ENCODE results near the gene ORMDL3.
"Not testable (repeated sequence)": the region's sequence is repeated elsewhere in the genome, so short reads cannot be mapped to it uniquely, and the experiment has no call there.

The ORMDL3 gene

GRCh38 chr17:39948489-39948828, 21.1 kb upstream of the ORMDL3 start:
- not testable (repeated sequence) for DNase-seq

- DNase-seq = no peak
These were observed 19.3 kb upstream of the ORMDL3 start for GRCh38 chr17:39946551-39947330.

DNA sequence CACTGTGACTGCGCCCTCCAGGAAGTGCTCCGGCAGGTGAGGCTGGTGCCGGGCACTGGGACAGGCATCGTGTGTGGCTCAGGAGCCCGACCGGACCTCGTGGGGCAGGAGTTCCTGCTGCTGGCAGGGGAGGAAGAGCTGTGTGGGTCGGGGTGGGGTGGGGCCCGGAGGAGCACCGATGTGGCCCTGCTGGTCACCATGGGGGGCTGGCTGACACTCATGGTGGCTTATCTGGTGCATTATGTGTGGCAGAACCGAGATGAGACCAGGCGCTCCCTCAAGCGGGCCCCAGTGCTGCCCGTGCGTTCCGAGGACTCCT, 17.0 kb upstream of the ORMDL3 start:
- no peak for DNase-seq

GRCh38 chr17:39943702-39944392, 16.4 kb upstream of the ORMDL3 start:
- no peak for DNase-seq

- DNase-seq = peak in 1 of 2 experiments; percentile 65
These were observed 12.4 kb upstream of the ORMDL3 start for GRCh38 chr17:39939588-39940419.

DNA sequence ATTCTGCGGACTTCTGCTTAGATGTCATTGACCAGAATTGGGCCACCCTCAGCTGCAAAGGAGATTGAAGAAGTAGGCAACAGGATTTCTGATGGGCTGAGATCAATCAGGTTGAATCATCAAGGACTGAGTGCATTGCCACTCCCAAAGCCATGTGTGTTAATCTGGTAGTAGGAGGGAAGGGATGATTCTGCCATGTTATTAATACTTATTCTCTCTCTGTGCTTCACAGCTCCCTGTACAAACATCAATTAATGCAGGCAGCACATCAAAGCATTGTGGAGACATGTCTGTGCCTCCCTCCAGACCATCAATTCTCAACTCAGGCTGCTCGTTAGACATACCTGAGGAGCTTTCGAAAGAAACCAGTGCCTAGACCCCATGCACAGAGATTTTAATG, 11.7 kb upstream of the ORMDL3 start:
- DNase-seq = no peak

- DNase-seq = no peak
These were observed 10.9 kb upstream of the ORMDL3 start for GRCh38 chr17:39938140-39938869.

DNA sequence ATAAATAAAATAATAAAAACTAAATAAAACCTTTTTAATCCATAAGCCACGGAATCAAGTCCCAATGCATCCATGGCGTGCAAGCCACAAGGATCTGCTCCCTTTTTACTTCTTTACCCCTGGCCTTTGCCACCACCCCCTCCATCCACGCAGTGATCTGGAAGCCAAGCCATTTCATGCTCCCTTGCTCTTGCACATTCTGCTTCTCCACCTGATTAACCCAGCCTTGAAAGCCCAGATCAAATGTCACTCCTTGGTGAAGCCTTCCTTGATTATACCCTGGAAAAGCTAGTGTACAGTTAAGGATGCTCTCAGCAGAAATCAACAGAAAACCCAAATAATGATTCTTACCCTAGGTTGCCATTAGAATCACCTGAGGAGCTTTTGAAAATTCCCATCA, 10.0 kb upstream of the ORMDL3 start:
- no peak for DNase-seq

GRCh38 chr17:39935909-39936308, 8.5 kb upstream of the ORMDL3 start:
- no peak for DNase-seq

GRCh38 chr17:39934324-39934723, 6.9 kb upstream of the ORMDL3 start:
- DNase-seq = no peak

DNA sequence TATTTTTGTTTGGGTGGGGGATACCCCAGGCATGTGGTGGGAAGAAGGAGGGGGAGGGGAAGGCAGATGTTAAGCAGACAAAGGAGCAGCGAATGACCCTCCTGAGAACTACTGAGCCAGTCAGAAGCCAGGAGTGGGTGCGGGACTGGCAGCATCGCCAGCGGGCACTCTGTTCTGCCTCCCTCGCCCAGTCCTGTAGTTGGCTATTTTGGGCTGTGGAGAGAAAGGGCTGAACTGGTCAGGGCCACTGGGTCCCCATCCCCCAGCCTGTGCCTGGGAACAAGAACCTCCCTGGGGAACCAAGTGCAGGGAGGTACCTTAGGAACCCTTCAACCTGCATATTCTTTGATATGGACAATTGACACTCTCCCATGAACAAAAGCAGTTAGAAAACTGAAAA, 6.5 kb upstream of the ORMDL3 start:
- DNase-seq = no peak

DNA sequence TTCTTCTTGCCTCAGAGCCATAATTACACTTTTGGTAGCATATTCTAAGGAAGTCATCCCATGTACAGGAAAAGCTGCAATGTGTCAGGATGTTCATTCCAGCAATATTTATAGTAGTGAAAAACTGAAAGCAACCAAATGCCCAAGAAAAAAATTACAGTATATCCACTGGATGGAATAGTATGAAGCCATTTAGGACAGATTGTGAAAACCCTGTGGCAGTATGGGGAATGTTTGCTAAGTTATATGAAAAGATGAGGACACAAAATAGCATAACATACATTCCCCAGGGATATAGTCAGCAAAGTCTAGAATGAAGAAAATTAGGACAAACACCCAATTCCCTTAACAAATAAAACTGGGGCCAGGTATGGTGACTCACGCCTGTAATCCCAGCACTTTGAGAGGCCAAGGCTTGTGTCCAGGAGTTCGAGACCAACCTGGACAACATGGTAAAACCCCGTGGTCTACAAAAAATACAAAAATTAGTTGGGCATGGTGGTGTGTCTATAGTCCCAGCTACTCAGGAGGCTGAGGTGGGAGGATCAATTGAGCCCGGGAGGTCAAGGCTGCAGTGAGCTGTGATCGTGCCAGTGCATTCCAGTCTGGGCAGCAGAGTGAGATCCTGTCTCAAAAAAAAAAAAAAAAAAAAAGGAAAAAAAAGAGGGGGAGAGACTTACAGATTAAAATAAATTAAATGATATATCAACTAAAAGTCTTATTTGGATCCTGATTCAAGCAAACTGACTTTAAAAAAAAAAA, 2.4 kb upstream of the ORMDL3 start:
- no peak for DNase-seq

DNA sequence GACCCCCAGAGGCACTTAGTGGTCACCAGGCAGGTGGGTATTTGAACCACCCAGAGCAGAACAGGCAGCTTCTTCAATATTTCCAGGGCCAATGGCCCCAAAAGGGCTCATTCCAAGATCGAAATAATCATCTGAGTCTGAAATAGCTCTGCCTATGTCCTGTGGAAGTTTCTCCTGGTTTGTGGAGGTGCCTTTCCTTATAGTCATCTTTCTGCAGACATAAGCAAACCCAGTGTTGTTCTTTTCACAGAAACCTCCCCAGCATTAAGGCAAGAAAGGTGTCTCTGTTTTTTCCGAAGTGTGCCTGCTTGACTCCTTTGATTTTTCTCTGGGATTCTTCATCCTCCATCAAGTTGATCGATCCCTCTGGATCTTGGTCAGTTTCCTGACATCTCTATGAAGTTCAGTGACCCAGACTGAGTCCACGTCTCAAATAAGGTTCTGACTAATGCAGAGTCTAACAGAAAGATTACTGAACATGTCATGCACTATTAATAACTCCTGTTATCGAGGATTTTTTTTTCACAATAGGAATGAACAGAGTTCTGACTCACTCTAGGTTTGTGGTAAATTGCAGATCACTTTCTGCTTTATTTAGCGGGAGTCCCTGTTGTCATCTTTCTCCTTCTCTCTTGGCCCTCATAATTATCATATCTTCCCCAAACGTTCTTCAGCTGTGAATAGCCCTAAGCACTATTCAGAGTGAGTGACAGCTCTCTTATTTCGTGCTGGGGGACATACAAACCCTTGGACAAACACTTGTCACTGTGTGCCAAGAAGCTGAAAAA, 1.7 kb upstream of the ORMDL3 start:
- no peak for DNase-seq

DNA sequence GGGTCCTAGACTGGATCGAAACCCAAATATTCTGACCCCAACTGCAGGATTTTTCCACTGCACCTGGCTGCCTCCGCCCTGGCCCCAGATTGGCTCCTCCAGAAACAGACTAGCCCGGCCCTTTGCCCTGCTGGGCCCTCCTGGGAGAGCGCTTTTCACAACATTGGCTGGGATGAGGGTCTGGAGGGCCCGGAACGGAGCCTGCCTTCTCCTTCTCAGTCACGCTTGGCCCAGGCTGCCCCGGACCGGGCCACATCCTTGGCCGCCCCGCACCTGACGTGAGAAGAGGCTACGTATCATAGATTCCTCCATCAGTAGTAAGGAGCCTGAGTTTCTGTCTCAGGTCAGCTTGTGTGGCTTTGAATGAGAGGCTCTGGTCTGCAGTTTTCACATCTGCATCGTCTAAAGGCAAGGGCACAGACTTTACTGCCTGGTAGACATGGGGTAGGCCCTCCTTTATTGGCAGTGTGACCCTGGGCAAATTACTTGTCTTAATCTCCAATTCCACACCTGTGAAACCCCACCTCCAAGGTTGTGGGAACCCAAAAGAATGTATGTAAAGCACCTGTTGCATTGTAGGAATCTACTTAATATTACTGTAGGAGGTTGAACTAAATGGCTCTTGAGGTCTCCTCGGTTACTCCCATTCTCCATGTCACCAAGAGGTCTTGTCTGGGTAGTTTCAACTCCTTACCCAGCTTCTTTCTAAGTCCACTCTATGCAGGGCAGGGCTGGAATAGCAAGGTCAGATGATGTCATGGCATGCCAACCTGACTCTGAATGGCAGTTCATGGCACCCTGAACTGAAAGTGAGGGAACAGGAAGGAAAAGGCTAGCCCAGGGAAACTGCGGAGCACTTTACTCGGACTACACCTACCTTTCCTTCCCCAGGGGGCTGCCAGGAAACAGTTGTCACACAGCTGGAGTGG, 792 bp upstream of the ORMDL3 start:
- peak in 1 of 2 experiments; percentile 48 for DNase-seq

GRCh38 chr17:39926588-39927100, 757 bp downstream of the ORMDL3 start:
- DNase-seq = peak; percentile 69 to 74

GRCh38 chr17:39926135-39926587, 1.2 kb downstream of the ORMDL3 start:
- DNase-seq = no peak

GRCh38 chr17:39925282-39926134, 1.9 kb downstream of the ORMDL3 start:
- DNase-seq = no peak

DNA sequence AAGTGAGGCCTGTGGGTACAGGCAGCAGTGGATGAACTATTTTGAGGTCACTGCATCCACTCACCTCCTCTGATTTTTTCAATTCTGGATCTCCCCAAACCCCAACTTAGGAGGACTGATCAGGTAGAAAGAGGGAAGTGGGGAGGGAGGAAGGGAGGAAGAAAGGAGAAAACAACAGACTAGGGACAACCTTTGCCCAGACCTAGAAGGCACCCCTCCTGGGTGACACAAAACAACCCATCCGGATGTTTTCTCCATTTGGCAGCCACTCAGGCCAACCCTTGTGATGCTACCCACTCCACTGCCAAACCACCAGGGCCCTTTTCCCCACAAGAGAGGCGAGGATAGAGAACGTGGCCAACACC, 2.7 kb downstream of the ORMDL3 start:
- DNase-seq = no peak

Data from activated T-cell treated with anti-CD3 and anti-CD28 coated beads, Interleukin-2, amount 50 U/mL, for 48 hours (primary cell).